HG03039 (cell line): ENCODE results near the gene RPL29.

Experiments used
- ATAC-seq: cut with Tn5 transposase; IDR thresholded peaks from one replicate; pipeline ENCODE4 v1.9.1; 2021; ENCODE audit warnings: mild to moderate bottlenecking, moderate library complexity; ENCODE audit not compliant: unreplicated experiment

Gene RPL29

GRCh38 chr3:51983578-51984268 is 12.0 kb downstream of the RPL29 start:
- no peak for ATAC-seq

GRCh38 chr3:51982838-51983577 is 12.7 kb downstream of the RPL29 start, which contains the start of gene ACY1:
Gene ACY1, plus strand, starts transcription at chr3:51983535. Its CDS starts 530 bp downstream, at chr3:51984065.
- peak; percentile 69 for ATAC-seq

GRCh38 chr3:51982352-51982837 is 13.3 kb downstream of the RPL29 start:
- ATAC-seq, result peak; percentile 35

GRCh38 chr3:51980253-51980652 is 15.4 kb downstream of the RPL29 start:
- ATAC-seq, result no peak

- ATAC-seq, result no peak
These were observed 17.6 kb downstream of the RPL29 start for GRCh38 chr3:51978143-51978502.

GRCh38 chr3:51977446-51978142 is 18.1 kb downstream of the RPL29 start:
- ATAC-seq, result no peak

- no peak for ATAC-seq
These were observed 19.7 kb downstream of the RPL29 start for GRCh38 chr3:51975852-51976549.

- peak; percentile 39 for ATAC-seq
These were observed 20.5 kb downstream of the RPL29 start, which contains the start of gene ABHD14A for GRCh38 chr3:51974963-51975851. Gene ABHD14A, plus strand, starts transcription at chr3:51975064. Its CDS starts 72 bp downstream, at chr3:51975136.

- ATAC-seq, result no peak
These were observed 21.3 kb downstream of the RPL29 start for GRCh38 chr3:51974277-51974962.

- ATAC-seq, result no peak
These were observed 24.3 kb downstream of the RPL29 start for GRCh38 chr3:51971350-51971749.

- ATAC-seq, result no peak
These were observed 24.9 kb downstream of the RPL29 start for GRCh38 chr3:51970606-51971300.

- ATAC-seq, result no peak
These were observed 25.9 kb downstream of the RPL29 start for GRCh38 chr3:51969841-51970240.

GRCh38 chr3:51968883-51969678 is 26.6 kb downstream of the RPL29 start:
- no peak for ATAC-seq

- no peak for ATAC-seq
These were observed 27.4 kb downstream of the RPL29 start for GRCh38 chr3:51968170-51968775.

- ATAC-seq, result peak; percentile 36
These were observed 28.1 kb downstream of the RPL29 start, which contains the start of gene PCBP4 for GRCh38 chr3:51967384-51968169. Gene PCBP4, minus strand, starts transcription at chr3:51967454. Its CDS starts 6,214 bp downstream, at chr3:51961240.

GRCh38 chr3:51966922-51967383 is 28.7 kb downstream of the RPL29 start:
- ATAC-seq, result no peak
